Choroid plexus epithelial cell (primary cell): ENCODE data around the gene COX7C.
"Not testable (repeated sequence)": the region's sequence is repeated elsewhere in the genome, so short reads cannot be mapped to it uniquely, and the experiment has no call there.

ENCODE experiments used
- DNase-seq: peaks from one replicate; pipeline ENCODE4 v3.0.0-alpha.2; 2010; ENCODE audit warnings: low read depth
- H3K4me3 ChIP-seq: 2 replicates; pipeline ENCODE4 v1.5.1; 2011; ENCODE audit warnings: low read depth, mild to moderate bottlenecking, control low read depth, low read length, moderate library complexity
- TF ChIP-seq, protein P1 (sequence below): conservative IDR thresholded peaks from 2 replicates; pipeline ENCODE4 v1.5.1; 2011; ENCODE audit warnings: low read depth, mild to moderate bottlenecking, control low read depth, inconsistent platforms, low read length, moderate library complexity

The COX7C gene, protein sequence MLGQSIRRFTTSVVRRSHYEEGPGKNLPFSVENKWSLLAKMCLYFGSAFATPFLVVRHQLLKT

DNA sequence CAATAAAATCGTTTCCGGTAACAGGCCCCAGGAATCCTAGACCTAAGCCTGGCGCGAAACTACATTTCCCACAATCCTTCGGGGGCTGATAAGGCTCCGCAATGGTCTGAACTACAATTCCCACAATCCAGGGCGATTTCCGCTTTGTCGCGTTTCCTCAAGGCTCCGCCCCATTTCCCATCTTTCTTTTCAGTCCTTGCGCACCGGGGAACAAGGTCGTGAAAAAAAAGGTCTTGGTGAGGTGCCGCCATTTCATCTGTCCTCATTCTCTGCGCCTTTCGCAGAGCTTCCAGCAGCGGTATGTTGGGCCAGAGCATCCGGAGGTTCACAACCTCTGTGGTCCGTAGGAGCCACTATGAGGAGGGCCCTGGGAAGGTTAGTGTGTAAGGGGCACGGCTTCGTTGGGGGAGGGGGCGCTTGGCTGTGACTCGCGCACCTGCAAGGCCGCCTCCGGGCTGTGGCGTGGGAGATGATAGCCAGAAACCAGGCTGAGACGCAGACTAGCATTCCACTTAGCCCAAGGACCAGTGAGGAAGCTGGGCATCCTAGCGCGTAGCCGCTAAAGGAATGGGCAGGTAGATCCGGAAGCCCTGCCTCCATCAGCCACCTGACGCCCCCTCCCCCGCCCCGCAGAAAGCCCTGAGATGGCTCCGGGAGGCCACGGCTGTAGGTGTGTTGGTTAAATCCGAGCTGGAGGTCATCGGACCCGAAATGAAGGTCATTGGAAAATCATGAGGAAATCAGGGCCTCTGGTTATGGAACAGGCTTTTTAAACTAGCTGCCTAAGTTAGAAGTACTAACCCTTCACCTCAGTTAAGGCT, at the start of gene COX7C:
COX7C (plus strand) TSS at position 186 of the 821 bp plus-strand sequence; CDS start at position 301, 115 bp downstream.
- H3K4me3 ChIP-seq, result peak within 1 kb of the TSS; percentile 96
- DNase-seq, result peak; percentile 98
- TF ChIP-seq, protein P1, sequence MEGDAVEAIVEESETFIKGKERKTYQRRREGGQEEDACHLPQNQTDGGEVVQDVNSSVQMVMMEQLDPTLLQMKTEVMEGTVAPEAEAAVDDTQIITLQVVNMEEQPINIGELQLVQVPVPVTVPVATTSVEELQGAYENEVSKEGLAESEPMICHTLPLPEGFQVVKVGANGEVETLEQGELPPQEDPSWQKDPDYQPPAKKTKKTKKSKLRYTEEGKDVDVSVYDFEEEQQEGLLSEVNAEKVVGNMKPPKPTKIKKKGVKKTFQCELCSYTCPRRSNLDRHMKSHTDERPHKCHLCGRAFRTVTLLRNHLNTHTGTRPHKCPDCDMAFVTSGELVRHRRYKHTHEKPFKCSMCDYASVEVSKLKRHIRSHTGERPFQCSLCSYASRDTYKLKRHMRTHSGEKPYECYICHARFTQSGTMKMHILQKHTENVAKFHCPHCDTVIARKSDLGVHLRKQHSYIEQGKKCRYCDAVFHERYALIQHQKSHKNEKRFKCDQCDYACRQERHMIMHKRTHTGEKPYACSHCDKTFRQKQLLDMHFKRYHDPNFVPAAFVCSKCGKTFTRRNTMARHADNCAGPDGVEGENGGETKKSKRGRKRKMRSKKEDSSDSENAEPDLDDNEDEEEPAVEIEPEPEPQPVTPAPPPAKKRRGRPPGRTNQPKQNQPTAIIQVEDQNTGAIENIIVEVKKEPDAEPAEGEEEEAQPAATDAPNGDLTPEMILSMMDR, result no peak

DNA sequence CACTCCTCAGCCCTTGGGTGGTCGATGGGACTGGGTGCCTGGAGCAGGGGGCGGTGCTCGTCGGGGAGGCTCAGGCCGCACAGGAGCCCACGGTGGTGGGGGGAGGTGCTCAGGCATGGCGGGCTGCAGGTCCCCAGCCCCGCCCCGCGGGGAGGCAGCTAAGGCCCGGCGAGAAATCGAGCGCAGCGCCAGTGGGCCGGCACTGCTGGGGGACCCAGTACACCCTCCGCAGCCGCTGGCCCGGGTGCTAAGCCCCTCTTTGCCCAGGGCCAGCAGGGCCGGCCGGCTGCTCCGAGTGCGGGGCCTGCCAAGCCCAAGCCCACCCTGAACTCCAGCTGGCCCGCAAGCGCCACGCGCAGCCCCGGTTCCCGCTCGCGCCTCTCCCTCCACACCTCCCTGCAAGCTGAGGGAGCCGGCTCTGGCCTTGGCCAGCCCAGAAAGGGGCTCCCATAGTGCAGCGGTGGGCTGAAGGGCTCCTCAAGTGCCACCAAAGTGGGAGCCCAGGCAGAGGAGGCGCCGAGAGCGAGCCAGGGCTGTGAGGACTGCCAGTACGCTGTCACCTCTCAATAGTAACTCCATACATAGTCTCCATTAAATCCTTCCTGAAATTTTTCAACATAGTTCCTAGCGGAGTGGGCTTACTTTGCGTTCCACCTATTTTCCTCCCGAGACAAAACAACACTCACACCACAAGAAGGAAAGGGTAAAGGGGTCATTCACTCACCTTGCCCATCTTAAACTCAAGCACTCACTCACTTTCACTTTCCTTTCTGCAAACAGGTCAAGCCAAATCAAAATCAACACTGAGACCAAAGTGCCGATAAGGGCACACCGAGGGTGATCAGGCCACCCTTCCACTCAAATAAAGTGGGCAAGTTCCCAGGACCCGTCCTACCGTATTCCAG, 48.0 kb upstream of the COX7C start:
- H3K4me3 ChIP-seq, DNase-seq: not testable (repeated sequence)

DNA sequence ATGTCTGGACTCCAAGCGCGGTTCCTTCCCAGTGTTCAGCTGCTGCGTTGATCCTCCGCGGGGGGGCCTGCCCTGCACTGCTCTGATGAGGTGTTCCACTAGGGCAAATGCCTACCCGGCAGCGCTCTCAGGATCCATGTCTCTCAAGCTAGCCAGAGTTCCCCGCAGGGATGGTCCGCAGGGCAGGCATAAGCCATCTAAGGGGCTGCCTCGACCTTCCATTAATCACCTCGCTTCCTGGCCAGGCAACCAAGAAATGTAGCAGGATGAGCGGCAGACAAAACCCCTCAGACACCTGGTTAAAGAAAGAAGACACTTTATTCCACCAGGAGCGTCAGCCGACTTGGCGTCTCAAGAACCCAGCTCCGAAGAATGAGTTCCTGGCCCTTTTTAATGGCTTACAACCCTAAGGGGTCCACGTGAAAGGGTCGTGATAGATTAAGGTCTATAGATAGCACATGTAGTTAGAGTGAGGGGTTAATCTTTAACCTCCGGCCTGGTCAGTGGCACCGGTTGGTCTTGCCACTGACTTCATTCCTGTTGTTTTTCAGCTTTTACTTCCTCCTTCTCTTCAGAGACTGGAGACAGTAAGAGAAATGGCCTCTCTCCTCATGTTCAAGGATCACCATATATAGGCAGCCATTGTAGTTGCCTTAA, 47.2 kb upstream of the COX7C start:
- TF ChIP-seq, protein P1, result no peak
- no peak overlapping the region for H3K4me3 ChIP-seq
- no peak for DNase-seq

DNA sequence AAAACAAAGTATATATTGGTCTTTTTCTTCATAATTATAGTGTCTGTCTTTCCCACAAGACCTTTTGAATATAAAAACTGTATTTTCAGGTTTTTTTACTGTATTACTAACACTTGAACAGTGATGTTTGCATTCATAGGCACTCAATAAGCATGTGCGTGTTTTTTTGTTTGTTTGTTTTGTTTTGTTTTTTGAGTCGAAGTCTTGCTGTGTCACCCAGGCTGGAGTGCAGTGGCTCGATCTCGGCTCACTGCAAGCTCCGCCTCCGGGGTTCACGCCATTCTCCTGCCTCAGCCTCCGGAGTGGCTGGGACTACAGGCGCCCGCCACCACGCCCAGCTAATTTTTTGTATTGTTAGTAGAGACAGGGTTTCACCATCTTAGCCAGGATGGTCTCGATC, 46.6 kb upstream of the COX7C start:
- not testable (repeated sequence) for H3K4me3 ChIP-seq, DNase-seq

DNA sequence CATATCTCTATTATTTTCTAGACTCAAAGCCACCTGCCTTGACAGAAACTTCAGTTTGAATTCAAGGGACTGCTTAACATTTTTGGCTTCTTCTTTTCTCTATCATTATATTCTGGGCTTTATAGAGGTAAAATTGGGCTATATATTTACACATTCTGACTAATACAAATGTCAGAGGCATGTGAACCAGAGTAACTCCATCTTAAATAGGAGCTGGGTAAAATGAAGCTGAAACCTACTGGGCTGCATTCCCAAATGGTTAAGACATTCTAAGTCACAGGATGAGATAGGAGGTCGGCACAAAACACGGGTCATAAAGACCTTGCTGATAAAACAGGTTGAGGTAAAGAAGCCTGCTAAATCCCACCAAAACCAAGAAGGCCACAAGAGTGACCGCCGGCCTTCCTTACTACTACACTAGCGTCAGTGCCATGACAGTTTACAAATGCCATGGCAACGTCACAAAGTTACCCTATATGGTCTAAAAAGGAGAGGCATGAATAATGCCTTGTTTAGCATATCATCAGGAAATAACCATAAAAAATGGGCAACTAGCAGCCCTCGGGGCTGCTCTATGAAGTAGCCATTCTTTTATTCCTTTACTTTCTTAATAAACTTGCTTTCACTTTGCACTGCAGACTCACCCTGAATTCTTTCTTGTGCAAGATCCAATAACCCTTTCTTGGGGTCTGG, 44.8 kb upstream of the COX7C start:
- DNase-seq, result no peak
- no peak overlapping the region for H3K4me3 ChIP-seq
- TF ChIP-seq, protein P1, result no peak

DNA sequence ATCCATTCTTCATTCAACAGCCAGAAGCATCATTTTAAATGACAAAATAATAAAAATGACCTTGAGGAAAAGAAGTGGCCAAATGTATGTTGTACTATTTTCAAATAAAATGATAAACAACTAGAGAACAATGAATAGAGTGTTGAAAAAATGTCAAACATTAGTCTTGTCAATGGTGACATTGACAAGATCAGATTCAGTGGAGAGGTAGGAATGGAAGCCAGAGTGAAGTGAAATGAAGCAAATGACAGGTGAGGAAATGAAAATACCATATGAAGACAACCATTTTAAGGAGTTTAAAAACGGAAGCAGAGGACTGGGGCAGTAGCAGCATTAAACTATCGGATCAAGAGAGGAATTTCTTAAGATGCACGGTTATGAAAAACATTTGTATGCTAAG, 38.2 kb upstream of the COX7C start:
- H3K4me3 ChIP-seq, result no peak overlapping the region
- no peak for DNase-seq
- TF ChIP-seq, protein P1, result no peak

DNA sequence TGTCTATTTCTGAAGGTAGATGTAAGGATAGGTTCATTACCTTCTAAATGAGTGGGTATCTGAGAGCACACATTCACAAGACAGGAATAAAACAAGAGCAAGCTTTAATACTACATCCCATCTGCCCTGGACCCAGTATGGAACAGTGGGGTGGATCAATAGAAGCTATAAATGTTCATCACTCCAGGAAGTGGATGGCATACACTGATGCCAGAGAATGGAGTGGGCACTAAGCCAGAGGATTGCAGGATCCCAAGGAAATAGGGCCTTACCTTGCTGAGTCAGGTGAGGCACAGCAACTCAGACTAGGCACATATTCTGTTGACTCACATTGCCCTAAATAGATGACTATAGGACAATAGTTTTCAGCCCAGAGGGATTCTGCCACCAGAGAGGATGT, 21.3 kb upstream of the COX7C start:
- no peak for DNase-seq
- H3K4me3 ChIP-seq, result no peak overlapping the region
- TF ChIP-seq, protein P1, result no peak
